SIG-M5 treated with dmso at 0.1 percent for 504 hours (cell line): ENCODE measurements around the gene CHAF1A.

Source experiments
- DNase-seq: peaks from one replicate; lab custom pipeline; 2025; ENCODE audit not compliant: unreplicated experiment; lab: John Stamatoyannopoulos, UW

The CHAF1A gene

DNA sequence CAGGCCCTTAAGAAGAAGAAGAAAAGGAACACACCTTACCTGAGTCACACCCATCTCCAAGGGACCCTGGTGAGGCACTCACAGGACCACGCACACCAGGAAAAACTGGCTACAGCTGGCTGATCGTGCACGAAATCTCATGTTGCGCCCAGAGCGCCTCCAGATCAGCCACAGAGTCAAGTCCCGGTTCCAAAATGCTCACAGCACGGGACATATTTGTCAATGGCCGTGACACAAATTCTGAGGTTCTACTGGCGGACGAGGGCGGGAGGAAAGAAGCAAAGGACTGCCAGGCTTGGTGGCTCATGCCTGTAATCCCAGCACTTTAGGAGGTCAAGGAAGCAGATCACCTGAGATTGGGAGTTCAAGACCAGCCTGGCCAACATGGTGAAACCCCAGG lies 23.6 kb upstream of the CHAF1A start:
- DNase-seq, result no peak

DNA sequence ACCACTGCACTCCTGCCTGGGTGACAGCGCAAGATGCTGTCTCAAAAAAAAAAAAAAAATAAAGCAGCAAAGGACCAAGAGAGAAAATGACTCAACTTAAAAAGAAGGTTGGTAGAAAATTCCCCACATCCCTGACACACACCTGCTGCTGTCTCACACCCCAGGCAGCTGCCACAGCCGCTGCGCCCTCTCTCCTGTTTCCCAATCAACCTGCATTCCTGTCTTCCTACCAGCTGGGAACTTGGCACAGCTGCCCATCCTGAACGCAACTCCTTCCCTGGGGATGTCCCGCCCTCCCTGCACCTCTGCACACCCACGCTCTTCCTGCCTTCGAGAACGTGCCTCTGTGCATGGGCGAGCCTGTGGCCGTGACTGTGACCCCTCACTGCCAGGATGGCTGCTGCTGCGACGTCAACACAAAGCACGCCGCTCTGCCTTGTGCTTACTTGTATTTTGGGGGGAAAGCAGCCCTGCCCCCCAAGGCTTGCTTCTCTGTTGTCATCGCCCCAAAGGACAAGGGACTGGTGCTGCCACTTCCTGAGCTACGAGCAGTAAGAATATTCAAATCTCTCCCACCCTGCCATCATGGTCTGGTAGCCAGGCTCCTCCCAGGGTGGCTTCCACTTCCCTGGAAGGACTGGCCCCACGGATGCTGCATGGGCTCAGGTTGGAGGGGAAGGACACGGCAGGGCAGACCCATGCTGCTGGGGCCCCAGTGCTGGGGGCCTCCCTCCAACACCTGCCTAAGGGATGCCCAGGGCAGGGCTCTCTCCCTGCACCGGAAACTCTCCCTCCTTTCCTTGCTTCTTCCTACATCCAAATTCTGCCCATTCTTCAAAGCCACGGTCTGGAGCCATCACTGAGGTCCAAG lies 22.8 kb upstream of the CHAF1A start:
- DNase-seq, result peak; percentile 17

DNA sequence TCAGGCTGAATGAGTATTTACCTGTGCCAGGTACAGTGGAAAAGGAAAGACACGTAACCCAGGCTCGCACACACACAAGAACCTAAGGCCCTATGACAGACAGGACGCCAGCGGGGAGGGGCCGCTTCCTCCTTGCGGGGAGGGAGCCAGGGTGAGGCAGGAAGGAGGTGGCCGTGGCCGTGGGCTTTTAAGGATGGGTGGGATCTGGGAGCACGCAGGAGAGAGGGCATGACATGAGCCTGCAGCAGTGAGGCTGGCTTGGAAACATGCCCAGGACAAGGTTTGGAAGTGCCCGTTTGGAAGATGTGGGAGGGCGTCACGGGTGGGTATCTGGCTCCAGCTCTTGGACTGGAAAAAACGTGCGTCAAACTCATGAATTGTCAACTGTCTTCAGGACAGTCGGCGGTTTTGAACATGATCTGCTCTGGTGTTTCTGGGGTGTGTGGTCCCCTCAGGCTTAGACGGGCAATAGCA lies 22.1 kb upstream of the CHAF1A start:
- no peak for DNase-seq

DNA sequence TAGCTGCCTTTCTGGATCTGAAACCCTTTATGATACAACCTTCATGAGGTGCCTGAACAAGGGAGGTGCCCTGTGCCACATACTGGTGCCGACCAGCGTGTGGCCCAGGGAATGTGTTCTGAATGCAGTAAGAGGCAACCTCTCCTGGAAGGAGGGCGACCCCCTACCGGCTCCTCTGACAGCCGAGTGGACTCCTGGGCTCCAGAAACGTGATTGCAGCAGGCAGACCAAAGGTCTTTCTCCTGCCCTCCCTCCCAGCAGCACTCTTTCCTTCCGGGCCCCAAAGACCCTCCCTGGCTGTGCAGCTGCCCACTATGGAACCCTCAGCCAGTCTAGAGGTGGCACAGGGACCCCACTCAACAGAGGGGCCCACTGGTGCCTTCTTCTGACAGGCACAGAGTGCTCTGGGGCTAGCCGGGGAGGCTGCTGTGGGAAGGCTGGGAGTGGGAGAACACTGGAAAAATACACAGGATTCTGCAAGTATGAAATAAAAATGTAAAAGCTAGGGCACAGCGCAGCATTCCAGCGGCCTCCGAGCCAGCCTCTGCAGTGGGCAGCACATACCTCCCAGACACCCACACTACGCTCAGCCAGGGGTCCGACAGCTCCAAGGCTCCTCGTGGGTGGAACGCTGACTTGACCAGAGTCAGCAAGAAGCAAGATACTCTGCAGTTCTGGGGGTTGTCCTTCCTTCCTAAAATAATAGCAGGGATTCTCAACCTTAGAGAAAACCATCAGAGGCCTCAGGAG lies 17.0 kb upstream of the CHAF1A start:
- no peak for DNase-seq

DNA sequence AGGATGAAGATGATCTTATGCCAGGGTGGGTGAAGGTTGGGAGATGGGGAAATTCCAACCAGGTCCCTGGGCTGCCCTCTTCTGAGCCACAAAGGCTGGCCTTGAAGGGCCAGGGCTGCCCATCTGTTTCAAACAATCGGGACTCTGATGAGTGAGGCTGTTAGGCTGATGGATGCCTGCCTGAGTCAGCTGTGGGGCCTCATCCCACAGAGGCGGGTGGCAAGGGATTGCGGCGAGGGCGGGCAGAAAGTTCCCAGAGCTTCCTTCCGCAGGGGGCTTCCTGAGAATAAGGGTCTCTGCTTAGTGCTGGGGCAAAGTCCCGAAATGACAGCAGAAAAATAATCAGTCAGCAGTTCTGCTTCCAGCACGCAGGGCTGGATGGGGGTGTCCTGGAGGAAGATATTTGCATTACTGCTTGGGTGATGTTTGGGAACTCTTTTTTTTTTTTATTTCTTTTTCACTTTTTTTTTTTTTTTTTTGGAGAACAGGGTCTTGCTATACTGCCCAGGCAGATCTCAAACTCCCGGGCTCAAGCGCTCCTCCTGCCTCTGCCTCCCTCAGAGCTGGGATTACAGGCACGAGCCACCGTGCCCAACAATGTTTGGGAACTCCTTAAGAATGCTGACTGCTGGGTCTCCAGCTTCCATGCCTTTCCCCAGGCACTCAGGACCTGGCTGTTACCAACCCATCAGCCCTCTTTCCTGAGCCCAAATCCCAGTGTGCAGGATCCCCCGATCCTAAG lies 16.2 kb upstream of the CHAF1A start:
- no peak for DNase-seq

DNA sequence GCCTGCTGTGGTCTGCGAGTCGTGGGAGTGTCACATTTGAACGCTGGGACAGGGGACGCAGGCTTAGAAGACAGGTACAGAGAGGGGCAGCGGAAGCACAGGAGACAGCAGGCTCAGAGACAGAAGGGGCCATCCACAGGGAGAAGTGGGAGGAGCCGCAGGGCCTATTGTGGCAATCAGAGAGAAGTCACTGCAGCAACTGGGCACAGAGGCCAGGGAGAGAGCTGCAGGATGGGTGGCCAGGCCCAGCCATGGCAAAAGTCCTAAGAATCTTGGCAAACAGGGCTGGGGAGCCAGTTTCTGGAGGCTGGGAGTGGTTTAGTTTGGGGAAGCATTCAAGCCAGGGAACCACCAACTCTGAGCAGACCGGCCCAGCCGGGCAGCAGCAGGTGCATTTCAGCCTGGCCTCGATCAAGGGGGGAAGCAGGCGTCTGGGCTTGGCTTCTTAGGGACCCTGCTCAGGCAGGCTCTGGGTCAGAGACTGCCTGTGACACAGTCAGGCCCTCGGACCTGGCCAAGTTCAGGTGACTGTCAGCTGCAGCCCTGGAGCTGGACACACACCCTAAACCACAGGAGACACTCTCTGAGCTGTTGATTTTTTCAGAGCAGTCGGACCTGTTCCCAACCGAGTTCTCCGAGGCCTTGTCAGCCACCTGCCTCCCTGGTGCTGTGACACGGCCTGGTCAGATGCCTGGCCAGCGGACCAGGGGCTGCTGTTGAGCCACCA lies 13.9 kb upstream of the CHAF1A start:
- DNase-seq, result no peak

DNA sequence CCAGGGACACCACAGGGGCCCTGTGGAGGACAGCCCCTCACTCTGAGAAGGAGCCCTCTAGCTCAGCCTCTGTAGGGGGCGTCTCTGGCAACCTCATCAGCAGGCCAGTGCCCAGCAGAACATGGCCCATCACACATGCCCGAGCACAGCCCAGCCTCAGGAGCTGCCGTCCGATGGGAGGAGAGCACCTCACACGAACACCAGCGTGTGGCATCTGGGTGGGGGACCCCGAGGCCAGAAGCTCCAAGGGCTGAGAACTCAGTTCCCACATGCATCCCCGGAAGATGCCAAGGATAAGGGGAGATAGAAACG lies 13.4 kb upstream of the CHAF1A start:
- no peak for DNase-seq

DNA sequence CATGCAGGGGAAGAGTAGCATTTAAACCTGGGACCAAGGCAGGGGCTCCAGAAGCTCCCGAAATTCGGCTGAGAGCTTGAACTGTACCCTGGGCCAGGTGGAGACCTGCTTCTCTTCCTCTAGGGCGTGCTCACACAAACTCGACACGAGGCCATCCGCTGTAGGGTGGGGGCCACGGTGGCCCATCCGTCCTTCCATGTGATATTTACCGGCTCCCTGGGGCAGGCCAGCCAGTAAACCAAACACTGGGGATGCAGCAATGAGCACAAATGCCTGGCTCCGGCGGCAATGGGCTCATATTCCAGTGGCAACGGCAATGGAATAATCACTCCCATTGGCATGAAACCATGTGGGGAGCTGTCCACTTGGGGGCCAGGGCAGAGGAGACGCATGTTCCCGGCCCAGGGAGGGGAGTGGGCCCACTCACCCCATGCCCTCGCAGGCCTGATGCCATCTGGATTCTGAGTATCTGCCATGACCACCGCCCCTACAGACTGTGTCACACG lies 12.9 kb upstream of the CHAF1A start:
- DNase-seq, result no peak

DNA sequence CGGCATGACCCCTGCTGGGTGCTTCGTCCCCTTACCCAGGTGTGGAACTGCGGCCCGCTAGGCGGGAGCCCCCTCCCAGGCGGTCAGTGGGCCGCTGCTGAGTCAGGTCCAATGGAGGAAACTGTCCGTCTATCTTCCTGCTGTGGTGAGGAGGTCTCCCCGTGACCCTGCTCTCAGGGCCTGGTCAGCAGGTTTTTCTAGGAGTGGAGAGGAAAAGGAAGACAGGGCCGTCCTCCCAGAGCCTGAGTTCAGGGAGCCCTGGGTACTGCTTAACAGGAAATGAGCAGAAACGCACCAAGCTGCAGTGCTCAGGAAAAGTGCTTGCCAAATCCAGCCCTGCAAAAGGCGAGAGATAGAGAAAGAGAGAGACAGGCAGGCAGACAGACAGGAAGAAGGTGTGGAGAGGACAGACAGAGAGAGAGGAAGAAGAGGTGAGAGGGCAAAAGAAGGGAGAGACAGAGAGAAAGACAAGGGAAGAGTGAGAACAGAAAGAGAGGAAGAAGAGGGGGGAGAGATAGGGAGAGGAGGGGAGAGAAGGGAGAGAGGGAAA lies 12.3 kb upstream of the CHAF1A start:
- DNase-seq, result no peak

DNA sequence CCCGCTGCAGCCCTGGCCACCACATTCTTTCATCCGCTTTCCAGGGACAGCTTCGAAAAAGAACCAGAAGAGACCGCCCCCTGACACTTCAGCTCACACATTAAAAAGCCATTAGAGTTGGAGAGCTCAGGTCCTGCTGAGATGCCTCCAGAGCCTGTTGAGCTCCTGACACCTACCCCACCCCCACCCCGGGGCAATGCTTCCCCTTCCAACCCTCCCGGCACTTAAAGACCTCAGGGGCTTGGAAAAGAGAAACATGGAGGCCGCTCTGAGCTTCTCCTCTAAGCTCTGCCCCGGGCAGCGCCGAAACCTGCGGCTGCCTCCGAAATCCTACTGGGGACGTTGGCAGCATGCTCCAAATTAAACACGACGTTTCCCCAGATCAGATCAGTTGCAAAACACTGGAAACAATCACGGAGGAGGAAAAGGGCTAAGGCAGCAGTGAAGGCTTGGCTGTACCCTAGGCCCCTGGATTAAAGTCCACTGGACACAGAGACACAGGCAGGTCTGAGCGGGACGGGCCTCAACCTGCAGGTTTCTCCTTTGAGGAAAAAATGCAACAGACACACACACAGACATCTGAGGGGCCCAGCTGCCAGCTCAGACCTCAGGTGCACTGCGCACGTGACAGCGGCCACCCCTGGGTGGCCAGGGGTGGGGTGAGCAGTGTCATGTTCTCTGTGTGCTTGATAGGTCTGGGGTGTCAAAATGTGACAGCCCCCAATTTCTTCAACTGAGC lies 11.7 kb upstream of the CHAF1A start:
- DNase-seq, result no peak

DNA sequence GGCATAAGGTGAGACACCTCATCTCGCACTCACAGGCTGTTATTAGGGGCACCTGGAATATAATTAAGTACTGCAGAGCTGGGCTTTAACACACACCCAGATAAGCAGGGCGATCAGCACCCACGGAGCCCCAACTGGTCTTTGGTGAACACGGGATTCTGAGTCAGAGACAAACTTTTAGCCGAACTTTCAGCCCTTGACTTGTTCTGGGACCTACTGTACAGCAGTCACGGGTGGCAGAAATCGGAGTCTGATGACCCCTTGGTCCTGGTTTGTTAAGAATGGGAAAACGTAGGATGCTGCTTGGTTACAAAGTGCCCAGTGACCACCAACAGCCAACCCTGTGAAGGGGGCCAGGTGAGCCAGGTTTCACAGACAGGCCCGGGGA lies 11.1 kb upstream of the CHAF1A start:
- no peak for DNase-seq

DNA sequence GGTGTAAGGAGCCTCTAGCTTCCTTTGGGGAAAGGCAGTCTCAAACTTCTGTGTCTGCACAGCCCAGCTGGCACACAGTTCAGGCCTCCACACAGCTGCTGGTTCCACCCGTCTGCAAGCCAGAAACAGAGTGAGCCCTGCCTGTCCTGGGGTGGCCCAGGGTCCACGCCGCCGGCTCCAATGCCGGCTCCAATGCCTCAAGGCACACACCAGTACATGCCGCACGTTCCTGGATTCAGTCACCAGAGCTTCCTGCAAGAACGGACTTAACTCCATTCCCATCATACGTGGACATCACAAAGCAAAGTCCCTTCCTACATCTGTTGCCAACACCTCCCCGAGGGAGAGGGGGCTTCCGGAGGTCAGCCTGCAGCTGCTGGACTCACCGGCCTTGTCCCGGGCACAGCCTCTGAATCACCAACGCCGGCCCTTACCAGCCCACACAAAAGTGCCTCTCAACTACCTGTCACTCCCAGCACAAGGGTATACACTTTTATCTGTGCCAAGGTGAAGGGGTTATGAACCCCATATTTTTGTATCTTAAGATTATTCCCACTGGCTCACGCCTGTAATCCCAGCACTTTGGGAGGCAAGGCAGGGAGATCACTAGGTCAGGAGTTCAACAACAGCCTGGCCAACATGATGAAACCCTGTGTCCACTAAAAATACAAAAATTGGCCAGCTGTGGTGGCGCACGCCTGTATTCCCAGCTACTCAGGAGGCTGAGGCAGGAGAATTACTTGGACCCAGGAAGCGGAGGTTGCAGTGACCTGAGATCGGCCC lies 10.5 kb upstream of the CHAF1A start:
- DNase-seq, result no peak

DNA sequence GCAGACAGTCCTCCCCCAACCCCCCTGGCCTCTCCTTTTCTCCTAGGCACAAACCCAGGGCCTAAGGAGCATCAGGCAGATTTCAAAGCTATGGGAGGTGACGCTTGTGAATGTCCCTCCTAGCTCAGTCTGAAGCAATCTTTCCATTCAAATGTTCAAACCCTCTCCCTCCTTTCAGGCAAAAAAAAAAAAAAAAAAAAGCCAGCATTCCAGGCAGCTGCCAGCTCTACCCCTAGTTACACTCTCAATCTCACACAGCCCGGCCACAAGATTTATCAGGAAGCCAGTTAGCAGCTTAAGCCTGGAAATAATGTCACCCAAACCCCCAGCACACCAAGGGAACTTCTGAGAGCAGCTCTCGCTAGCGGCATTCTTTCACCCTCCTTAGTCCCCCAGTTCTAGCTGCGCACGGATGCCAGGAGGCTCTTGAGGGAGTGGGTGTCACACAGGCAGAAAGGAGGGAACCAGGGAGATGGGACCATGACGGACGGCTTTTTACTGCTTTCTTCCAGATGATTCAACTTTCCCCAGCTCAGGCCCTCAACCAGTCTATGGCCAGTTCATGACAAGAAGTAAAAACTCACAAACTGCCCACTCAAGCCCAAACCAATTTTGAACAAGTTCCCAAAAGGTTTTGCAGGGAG lies 8.4 kb upstream of the CHAF1A start:
- DNase-seq, result no peak

DNA sequence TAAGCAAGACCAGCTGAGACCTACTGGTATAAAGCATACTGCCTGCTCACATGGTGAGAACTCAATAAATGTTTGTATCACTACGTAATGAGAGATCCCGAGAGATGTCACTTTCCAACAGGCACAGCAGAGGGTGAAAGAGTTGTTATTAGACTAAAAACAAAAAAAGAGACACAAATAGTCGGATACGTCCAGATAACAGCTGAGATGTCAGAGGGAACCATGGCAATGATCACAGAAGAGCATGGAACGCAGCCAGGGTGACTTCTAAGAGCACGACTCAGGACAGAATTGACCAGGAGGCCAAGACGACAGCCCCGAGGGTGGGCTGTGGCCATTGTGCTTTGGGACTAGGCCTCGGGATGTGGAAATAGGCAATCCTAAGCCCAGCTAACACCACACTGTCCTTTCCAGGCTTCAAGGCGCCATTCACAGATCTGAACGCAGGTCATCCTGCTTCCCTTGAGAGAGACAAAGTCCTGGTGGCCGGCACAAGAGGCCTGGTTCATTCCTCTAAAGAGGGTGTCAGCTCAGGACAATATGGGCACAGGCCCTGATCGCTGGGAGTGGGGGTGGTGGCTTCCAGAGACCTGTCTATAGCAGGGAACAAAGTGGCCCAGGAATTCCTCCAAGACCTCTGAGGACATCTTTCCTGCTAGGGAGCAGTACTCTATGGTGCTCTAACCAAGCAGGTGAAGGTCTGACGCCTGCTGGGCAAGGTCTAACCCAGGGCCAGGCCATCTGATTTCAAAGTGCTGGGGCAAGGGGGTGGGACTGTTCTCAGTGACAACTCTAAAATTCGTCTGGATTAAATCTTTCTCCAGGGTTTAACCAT lies 5.3 kb upstream of the CHAF1A start:
- DNase-seq, result no peak

DNA sequence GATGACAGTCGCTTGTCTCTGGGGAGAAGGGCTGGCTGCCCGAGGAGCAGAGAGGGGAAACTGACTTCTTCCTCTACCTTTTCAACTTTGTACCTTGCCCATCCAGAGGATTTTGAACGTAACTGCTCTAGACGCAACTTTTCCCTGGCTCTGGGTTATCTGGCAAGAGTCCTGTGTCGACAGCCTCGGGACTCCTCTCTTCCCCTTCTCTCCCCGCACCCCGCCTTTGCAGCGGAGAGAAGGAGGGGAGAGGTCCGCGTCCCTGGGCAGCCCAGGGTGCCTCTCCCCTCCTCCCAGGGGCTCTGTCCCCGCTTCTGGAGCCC lies 2.7 kb upstream of the CHAF1A start:
- peak; percentile 37 for DNase-seq

DNA sequence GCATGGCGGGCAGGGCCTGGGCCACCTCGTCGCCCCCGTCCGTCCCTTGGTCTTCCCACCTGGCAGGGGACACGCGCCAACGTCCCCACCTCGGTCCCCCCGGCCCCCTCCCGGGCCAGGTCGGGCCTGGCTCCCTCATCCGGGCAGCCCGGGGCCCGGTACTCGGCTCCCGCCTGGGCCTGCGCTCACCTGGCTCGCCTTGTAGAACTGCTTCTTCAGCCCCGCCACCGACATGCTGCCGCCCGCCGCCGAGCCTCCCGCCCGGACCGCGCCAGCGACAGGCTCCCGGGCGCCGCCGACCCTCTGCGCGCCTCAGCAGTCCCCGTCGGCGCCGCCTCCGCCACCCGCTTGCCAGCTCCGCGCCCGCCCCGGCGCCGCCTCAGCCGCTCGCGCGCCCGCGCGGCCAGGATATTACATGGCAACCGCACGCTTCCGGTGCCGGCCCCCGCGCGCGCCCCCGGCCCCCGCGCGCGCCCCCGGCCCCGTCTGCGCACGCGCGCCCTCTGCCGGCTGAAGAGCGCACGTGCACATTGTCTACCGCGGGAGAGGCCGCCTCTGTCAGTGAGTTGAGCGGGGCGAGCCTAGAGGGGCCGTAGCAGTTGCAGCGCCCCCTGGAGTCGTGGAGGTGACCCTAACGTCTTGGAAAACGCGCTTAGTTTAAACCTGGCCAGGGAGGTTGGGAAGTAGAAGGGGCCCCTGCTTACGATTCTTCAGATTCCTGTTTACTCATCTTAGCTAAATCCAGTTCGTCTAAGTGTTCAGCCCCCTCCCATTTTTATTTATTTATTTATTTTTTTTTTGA lies 2.1 kb upstream of the CHAF1A start, which contains the start of gene SH3GL1:
Gene SH3GL1 (minus strand): TSS at position 413 of the 802 bp plus-strand sequence. CDS start 179 bp downstream, at position 234.
- DNase-seq, result peak; percentile 87

DNA sequence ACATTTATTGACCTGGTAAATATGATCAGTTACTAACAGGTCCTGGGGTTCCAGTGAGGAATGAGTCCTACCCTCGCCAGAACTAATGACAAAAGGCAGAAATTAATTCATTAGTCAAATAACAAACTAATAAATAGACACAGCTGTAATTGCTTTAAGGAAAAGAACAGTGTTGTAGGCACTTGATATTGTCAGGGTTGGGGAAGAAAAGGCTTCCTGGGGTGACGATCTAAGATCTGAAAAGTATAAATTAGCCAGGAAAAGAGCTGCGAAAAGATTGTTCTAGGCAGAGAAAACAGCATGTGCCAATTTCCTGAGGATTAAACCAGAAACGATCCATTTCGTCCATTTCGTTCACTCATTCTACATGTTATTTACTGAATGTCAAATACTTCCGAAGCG lies 670 bp upstream of the CHAF1A start:
- no peak for DNase-seq
